ENCODE data around the gene APOO.

APOO gene

DNA sequence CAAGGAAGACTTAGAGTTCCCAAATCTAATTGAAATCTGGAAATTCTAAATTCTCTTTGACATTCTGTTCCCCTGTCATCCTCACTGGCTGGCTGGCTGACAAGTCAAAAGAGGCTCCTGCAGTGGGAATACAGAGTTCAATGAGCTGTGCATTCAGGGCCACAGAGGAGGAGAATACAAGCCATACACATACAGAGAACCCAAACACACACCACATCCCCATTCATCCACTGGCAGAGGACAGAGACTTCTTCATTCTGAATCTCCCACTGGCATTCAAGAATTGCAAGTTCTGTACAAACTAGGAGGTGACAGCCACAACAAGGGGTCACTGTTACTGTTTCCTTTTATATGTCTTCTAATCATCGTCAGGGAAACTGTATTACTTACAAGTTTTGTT is 75.0 kb downstream of the APOO start:
- intact Hi-C loops (cut with DNase I): no loop called here
- no peak for DNase-seq

GRCh38 chrX:23828881-23829280 is 78.9 kb downstream of the APOO start:
- intact Hi-C loops (cut with DNase I): no loop called here
- no peak for DNase-seq

DNA sequence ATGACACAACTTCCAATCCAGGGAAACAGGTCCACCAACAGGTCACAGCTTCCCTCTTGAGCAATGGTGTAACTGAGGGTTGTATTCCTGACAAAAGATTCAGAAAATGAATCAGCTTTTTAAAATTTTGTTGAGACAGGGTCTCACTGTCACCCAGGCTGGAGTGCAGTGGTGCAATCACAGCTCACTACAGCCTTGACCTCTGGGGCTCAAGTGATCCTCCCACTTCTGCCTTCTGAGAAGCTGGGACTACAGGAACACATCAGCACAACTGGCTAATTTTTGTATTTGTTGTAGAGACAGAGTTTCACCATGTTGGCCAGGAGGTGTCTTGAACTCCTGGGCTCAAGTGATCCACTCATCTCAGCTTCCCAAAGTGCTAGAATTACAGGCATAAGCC is 81.1 kb downstream of the APOO start:
- DNase-seq: no peak
- intact Hi-C loops (cut with DNase I): no loop called here

- DNase-seq: no peak
- intact Hi-C loops (cut with DNase I): no loop called here
These were observed 81.5 kb downstream of the APOO start for GRCh38 chrX:23826216-23826615.

- intact Hi-C loops (cut with DNase I): no loop called here
- no peak for DNase-seq
These were observed 82.1 kb downstream of the APOO start for GRCh38 chrX:23825675-23826074.

- intact Hi-C loops (cut with DNase I): no loop called here
- no peak for DNase-seq
These were observed 84.9 kb downstream of the APOO start for GRCh38 chrX:23822841-23823240.

- peak in 5 of 42 donors; percentile 14 to 48 (median 25) for DNase-seq
- intact Hi-C loops (cut with DNase I): no loop called here
These were observed 85.3 kb downstream of the APOO start for GRCh38 chrX:23822397-23822796.

- DNase-seq: no peak
- intact Hi-C loops (cut with DNase I): no loop called here
These were observed 85.9 kb downstream of the APOO start for GRCh38 chrX:23821847-23822246.

- intact Hi-C loops (cut with DNase I): no loop called here
These were observed 87.4 kb downstream of the APOO start for GRCh38 chrX:23820235-23820782.

DNA sequence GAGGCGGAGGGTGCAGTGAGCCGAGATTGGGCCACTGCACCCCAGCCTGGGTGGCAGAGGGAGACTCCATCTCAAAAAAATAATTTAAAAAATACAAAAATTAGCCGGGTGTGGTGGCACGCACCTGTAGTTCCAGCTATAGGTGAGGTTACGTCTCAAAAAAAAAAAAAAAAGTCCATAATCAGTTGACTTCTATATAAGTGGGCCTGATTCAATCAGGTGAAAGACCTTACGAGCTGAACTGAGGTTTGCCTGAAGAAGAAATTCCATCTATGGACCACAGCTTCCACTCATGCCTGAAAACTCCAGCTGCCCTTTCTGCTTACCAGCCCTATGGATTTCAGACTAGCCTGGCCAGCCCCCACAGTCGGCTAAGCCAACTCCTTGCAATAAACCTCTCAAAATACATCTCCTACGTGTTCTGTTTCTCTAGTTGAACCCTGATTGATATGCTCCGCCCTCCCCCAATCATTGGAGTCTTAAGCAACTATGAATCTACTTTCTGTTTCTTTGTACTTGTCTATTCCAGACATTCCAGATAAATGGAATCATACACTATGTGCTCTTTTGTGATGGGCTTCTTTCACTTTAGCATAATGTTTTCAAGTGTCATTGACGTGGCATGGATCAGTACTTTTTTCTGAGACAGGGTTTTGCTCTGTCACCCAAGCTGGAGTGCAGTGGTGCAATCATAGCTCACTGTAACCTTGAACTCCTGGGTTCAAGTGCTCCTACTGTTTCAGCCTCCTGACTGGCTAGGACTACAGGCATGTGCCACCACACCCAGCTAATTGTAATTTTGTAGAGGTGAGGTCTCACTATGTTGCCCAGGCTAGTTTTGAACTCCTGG is 88.1 kb downstream of the APOO start:
- no peak for DNase-seq

More at GRCh38 chrX:23820235-23820782, 87.4 kb downstream of the APOO start:
- DNase-seq: no peak

GRCh38 chrX:23817979-23818336 is 89.8 kb downstream of the APOO start:
- intact Hi-C loops (cut with DNase I): no loop called here
- no peak for DNase-seq

More for the DNA sequence above, 88.1 kb downstream of the APOO start:
- intact Hi-C loops (cut with DNase I): no loop called here

DNA sequence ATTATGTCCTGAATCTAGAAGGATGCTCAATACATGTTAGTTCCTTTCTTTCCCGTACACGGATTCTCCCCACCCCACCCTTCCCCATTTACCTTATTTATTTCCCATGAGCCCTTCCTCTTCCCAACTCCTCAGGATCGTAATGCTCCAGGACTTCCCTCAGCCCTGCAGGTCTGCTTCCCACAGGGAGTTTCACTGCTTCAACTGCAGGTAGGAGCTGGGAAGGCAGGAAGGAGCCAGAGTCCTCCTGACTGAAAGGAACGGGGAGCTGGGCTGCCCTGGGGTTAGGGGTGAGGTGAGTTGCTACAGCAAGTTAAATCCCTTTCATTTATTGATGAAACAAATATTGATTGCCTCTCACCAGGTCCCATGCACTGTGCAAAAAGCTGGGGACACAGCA is 91.6 kb downstream of the APOO start:
- DNase-seq: no peak
- intact Hi-C loops (cut with DNase I): no loop called here

- no peak for DNase-seq
- intact Hi-C loops (cut with DNase I): no loop called here
These were observed 92.4 kb downstream of the APOO start for GRCh38 chrX:23815376-23815775.

- intact Hi-C loops (cut with DNase I): no loop called here
- no peak for DNase-seq
These were observed 93.9 kb downstream of the APOO start for GRCh38 chrX:23813808-23814207.

GRCh38 chrX:23811656-23812055 is 96.1 kb downstream of the APOO start:
- no peak for DNase-seq
- intact Hi-C loops (cut with DNase I): no loop called here

GRCh38 chrX:23811108-23811651 is 96.6 kb downstream of the APOO start:
- peak in 20 of 42 donors; percentile 10 to 55 (median 24) for DNase-seq

DNA sequence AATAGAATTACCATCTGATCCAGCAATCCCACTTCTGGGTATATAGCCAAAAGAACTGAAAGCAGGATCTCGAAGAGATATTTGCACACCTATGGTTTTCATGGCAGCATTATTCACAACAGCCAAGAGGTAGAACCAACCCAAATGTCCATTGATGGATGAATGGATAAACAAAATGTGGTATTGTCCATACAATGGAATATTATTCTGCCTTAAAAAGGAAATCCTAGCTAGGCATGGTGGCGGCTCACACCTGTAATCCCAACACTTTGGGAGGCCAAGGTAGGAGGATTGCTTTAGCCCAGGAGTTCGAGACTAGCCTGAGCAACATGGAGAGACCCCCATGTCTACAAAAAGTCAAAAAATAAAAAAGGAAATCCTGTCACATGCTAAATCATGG is 97.5 kb downstream of the APOO start:
- DNase-seq: no peak
- intact Hi-C loops (cut with DNase I): no loop called here

More at GRCh38 chrX:23811108-23811651, 96.6 kb downstream of the APOO start:
- intact Hi-C loops (cut with DNase I): no loop called here

DNA sequence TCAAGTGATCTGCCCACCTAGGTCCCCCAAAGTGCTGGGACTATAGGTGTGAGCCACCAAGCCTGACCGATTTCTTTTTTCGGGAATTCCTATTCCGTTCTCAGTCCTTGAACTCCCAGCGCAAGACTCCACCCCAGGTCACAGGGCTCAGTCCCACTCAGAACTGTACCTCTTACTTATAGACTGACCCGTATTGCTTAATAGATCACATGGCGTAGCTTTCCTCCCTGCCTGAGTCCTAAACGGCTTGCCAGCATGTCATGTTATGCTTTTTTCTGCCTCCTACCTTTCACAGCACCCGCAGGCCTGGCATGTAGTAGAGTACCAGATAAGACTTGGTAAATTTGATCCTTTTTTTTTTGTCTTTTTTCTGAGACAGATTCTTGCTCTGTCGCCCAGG is 102.3 kb downstream of the APOO start:
- intact Hi-C loops (cut with DNase I): no loop called here
- no peak for DNase-seq

GRCh38 chrX:23804578-23804977 is 103.2 kb downstream of the APOO start:
- intact Hi-C loops (cut with DNase I): no loop called here
- no peak for DNase-seq

DNA sequence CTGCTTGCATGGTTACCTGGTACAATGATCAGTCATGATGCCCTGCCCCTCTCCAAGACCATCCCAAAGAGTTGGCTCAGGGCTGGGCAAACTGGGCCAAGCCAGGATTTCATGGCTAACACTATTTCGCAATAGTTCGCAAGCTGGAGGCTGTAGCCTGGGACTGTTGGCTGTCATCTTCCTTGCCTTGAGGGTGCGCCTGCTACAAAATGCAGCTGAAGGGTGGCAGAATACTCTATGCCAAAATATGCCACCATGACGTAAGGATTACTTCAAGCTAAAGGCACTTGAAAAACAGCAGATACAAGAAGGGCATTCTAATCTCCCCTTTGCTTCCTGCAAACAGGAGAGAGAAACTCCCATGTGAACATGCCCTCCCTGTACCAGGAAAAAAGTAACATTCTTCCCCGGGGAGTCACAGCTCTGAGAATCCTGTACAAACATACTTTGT is 103.8 kb downstream of the APOO start:
- intact Hi-C loops (cut with DNase I): no loop called here
- DNase-seq: no peak

DNA sequence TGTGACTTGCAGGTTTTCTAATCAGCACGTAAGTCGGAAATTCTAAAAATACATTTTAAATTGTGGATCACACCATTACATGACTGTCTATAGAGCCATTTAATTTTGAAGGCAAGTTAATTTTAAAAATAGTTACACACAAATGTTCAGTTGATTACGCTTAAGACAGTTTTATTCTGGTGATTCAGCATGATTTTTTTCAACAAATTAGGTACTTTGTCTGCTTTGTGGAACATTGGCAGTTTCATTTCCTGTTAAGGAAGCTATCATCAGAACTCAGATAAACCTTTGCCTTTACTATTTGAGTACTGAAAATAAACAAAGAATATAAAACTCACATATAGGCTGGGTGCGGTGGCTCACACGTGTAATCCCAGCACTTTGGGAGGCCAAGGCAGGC is 105.3 kb downstream of the APOO start:
- no peak for DNase-seq
- intact Hi-C loops (cut with DNase I): no loop called here
